Body of pancreas (tissue), 4 donors: ENCODE data around the gene ALLC.

ENCODE experiments used
- POLR2A ChIP-seq, 3 donors: fragments of 450-650 bp; IDR thresholded peaks; one replicate each; pipeline ENCODE4 v1.6.1; 2016; ENCODE audit warnings: antibody characterized with exemption in 3 of 3, mild to moderate bottlenecking in 2 of 3
- TF ChIP-seq, protein P1 (sequence below), 7 experiments: fragments of 450-650 bp in 4 of 7; fragments of 200-600 bp in 3 of 7; sonication (generic) in 3 of 7; IDR thresholded peaks; one replicate each; pipeline ENCODE4 v1.5.1; 2016 to 2019; ENCODE audit warnings: antibody characterized with exemption in 7 of 7

- TF ChIP-seq, protein P1, sequence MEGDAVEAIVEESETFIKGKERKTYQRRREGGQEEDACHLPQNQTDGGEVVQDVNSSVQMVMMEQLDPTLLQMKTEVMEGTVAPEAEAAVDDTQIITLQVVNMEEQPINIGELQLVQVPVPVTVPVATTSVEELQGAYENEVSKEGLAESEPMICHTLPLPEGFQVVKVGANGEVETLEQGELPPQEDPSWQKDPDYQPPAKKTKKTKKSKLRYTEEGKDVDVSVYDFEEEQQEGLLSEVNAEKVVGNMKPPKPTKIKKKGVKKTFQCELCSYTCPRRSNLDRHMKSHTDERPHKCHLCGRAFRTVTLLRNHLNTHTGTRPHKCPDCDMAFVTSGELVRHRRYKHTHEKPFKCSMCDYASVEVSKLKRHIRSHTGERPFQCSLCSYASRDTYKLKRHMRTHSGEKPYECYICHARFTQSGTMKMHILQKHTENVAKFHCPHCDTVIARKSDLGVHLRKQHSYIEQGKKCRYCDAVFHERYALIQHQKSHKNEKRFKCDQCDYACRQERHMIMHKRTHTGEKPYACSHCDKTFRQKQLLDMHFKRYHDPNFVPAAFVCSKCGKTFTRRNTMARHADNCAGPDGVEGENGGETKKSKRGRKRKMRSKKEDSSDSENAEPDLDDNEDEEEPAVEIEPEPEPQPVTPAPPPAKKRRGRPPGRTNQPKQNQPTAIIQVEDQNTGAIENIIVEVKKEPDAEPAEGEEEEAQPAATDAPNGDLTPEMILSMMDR (IDR thresholded peaks at IDR 0.05) = no peak
- TF ChIP-seq POLR2A (IDR thresholded peaks at IDR 0.05) = no peak
Observed at GRCh38 chr2:3674066-3674845, 16.3 kb downstream of the ALLC start.
